NCI-H2227 treated with DMSO at 0.1 percent for 48 hours (cell line): ENCODE results near the gene VTA1.
"Not testable (repeated sequence)": the region's sequence is repeated elsewhere in the genome, so short reads cannot be mapped to it uniquely, and the experiment has no call there.

Experiments
- DNase-seq: peaks from one replicate; lab custom pipeline; 2025; lab: John Stamatoyannopoulos, UW

The VTA1 gene

GRCh38 chr6:142171351-142171750, 24.3 kb downstream of the VTA1 start:
- DNase-seq = no peak

- DNase-seq = no peak
Observed at GRCh38 chr6:142172758-142173157, 25.7 kb downstream of the VTA1 start.

DNA sequence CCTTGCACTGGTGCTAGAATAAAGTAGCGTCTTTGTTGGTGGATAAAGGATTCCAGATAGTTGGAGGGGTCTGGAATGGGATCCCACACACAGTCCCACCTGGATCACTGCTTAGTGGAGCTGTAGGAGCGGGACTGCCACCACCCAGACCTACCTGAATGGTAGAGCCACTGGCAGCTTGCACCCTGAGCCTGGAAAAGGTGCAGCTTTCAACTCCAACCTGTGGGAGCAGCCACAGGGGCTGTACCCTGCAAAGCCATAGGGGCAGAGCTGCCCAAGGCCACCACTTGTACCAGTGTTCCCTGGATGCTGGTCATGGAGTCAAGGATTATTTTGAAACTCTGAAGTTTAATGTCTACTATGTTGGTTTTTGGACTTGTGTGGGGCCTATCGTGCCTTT, 26.9 kb downstream of the VTA1 start:
- DNase-seq = no peak

DNA sequence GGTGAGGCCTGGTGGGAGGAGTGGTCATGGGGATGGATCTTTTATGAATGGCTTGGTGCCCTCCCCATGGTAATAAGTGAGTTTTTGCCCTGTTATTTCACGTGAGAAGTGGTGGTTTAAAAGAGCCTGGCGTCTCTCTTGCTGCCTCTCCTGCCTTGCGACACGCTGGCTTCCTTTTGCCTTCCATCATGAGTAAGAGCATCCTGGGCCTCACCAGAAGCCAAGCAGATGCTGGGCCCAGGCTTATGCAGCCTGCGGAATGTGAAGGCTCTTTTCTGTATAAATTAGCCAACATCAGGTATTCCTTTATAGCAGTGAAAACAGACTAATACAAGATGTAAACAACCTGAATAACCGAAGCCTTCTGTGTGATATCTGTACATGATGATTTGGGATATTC, 27.6 kb downstream of the VTA1 start:
- DNase-seq = no peak

GRCh38 chr6:142178129-142178528, 31.1 kb downstream of the VTA1 start:
- DNase-seq = no peak

DNA sequence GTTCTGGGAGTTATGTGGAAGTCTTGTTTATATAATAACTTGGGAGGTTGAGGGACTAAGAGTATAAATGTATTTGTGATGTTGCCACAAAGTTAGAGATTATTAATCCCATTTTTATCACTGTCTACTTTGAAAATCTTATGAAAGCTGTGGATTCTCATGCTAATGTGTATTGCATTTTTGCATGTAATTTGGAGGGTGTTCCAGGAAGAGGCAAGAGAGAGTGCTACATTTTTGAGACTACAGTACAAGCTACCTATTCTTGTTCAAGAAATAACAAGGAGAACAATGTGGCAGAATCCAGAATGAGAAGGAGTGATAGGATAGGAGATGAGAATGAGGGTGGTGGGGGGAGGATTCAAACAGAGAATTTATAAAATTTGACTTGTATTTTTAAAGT, 34.9 kb downstream of the VTA1 start:
- DNase-seq = no peak

DNA sequence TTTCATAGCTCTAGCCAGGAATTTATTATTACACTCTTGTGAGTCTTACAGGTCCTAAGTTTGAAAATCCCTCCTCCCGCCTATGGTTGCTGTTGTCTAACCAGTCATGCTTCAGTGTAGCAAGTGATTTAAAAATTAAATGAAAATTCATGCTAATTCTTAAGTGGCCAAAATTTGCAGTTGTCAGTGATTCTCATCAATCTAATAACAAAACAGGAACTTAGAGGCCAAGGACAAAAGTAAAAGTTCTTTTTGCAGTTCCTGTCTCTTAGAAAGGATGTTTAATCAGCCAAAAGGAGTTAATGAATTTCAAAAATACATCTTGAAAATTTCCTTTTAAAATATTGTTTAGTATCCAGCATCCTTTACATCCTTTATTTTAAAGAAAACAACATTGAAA, 36.3 kb downstream of the VTA1 start:
- DNase-seq = no peak

GRCh38 chr6:142184307-142184706, 37.2 kb downstream of the VTA1 start:
- no peak for DNase-seq

DNA sequence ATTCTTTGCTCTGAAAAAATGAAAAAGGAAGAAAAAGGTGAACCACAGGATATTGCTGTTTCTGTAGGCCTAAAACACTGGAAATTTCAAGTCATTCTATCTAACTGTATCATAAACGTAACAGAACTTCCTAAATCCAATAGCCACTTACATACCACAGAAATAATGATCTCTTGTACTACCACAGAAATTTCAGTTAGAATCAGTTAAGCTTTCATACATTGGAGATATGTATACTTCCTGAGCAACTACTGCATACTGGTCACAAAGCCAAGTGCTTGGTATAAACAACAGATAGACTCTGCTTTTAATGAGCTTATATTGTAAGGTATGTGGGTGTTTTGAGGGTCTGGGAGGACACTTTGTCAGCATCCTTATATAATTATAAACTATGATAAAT, 38.6 kb downstream of the VTA1 start:
- no peak for DNase-seq

GRCh38 chr6:142187209-142187608, 40.1 kb downstream of the VTA1 start:
- peak; percentile 43 for DNase-seq

DNA sequence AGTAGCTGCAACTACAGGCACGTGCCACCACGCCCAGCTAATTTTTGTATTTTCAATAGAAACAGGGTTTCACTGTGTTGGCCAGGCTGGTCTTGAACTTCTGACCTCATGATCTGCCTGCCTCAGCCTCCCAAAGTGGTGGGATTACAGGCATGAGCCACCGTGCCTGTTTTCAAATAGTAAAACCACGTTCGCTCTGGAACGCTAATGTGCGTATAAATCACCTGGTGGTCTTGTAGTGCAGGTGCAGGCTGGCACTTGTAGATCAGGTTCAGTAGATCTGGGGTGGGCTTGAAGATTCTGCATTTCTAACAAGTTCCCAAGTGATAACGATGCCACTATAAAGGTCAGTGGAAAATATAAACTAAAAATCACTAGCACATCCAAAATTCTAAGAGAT, 41.3 kb downstream of the VTA1 start:
- DNase-seq = not testable (repeated sequence)

DNA sequence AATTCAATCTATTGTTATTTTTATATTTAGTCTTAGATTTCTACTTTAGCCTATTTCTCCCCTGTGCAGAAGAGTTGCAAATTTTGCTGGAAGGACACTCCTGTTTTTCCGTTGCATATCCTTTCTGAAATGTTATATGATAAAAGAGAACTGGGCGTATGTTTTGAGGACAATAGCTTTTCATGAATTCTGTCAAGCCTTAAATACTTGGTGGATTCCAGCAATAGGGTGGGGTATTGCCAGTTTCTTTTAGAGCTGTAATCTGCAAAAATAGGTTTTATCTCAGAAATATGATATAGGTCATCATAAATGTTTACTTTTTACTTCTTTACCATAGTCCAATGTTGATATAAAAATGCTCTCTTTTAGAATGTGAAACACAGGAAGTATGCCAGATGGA, 42.0 kb downstream of the VTA1 start:
- DNase-seq = no peak

DNA sequence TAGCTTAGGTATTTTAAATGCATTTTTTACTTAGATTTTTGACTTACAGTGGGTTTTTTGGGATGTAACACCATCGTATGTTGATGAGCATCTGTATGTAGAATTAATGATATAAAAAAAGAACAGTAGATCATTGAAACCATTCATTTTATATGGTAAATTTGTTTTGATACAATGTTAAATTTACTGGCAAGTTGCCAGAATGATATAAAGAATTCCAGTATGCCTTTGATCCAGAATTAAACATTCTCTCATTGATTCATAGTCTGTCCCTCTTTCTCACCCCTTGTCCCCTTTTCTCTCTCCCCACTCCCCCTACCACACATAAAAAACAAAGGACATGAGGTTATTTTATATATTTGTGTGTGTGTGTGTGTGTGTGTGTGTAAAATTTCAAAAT, 45.3 kb downstream of the VTA1 start:
- DNase-seq = no peak

GRCh38 chr6:142193621-142194020, 46.6 kb downstream of the VTA1 start:
- no peak for DNase-seq

DNA sequence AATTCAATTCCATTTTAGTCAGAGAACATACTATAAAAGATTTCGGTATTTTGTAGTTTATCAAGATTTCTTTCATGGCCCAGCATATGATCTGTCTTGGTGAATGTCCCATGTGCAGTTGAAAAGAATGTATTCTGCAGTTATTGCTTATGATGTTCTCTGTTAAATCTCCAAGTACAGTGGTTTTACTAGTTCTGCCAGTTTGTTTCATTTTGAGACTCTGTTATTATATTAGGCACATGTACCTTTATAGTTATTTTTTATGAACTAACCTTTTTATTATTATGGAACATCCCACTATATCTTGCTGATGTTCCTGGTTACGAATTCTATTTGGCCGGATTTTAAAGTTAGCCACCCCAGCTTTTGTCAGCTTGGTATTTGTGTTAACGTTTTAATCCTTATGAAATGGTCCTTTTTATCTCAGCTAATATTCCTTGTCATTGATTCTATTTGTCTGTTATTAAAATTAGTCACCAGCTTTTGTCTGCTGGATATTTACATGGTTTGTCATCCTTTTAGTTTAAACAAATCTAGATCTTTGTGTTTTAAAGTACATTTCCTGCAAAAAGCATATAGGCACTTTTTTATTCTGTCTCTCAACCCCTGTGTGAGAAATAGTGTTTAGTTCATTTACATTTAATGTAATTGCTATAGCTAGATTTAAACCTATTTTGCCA, 48.9 kb downstream of the VTA1 start:
- no peak for DNase-seq

DNA sequence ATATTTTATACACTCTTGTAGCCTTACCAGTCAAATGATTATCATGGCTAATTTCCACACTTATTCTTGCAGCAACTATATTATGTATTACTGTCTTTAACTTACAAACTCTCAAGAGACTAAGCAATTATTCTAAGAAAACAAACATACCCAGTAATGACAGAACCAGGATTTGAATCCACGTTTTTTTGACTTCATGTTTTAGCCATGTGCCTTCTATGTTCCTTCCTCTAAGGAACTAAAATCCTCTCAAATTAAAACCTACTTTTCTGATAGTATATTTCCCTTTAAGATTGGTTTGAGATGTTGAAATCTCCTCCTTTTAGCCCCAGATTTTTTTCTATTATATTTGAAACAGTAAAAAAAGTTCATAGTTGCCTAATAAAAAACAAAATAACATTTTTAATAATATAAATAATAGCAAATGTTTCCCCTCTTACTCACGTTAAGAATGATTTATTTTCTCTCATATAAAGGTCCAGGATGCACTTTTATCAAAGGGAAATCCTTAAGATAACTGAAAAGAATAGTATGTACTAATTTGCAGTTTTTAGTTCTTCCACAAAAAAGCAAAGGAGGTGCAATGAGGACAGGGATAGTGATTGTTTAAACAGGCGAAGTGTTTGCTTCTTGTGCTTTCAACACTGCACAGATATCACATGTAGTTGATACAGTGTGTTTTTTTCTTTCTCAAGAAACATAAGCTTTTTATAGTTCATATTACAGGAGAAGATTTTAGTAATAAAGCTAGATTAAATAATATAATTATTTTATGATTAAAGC, 54.0 kb downstream of the VTA1 start:
- DNase-seq = no peak

GRCh38 chr6:142207265-142207877, 60.3 kb downstream of the VTA1 start:
- DNase-seq = no peak

DNA sequence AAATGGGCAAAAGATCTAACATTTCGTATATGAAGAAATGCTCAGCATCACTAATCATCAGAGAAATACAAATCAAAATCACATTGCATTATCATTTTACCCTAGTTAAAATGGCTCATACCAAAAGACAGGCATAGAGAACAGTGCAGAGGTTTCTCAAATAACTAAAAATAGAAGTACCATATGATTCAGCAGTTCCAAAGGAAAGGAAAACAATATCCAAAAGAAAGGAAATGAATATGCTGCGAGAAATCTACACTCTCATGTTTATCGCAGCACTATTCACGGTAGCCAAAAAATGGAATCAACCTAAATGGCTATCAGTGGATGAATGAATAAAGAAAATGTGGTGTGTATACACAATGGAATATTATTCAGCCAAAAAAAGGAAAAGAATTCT, 63.5 kb downstream of the VTA1 start:
- no peak for DNase-seq

DNA sequence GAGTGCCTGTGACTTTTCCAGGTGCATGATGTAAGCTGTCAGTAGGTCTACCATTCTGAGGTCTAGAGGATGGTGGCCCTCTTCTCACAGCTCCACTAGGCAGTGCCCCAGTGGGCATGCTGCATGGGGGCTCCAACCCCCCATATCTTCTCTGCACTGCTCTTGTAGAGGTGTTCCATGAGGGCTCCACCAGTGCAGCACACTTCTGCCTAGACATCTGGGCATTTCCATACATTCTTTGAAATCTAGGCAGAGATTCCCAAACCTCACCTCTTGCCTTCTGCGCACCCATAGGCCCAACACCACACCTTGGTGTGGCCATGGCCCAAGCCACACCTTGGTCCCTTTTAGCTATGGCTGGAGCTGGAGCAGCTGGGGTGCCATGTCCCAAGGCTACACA, 66.3 kb downstream of the VTA1 start:
- DNase-seq = no peak

DNA sequence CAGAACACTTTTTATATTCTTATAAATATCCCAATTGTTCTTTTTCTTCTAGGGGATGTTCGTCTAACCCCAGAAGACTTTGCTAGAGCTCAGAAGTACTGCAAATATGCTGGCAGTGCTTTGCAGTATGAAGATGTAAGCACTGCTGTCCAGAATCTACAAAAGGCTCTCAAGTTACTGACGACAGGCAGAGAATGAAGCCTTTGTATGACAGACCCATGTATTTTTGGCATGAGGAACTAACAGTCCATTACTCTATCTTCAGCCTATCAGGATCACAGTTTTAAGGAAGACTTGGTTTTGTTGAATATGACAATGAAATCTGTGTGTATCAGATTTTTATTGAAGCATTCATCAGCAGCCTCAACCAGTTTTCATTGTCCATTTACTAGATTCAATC, 71.4 kb downstream of the VTA1 start:
- DNase-seq = no peak

GRCh38 chr6:142222022-142222421, 75.0 kb downstream of the VTA1 start:
- DNase-seq = no peak

GRCh38 chr6:142223938-142224337, 76.9 kb downstream of the VTA1 start:
- no peak for DNase-seq

GRCh38 chr6:142225115-142225514, 78.1 kb downstream of the VTA1 start:
- no peak for DNase-seq
